Measurements from ENCODE around the gene CUL4A.

CUL4A gene

DNA sequence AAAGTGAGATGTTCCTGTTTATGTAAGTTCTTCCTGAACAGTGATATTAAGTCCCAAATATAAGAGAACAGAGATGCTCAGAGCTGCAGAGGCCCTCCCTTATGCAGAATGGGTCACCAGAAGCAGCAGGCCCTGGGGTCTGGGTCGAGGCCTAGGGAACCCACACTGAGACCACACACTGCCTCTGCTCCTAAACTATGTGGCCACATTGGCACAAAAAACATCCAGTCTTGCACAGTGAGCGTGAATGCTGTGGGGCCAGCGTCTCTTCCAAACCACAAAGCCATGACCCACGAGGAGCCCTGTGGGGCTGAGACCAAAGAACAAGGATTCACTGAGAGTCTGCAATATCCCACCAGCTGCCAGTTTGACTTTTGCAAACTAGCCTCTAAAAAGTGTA, 27.4 kb upstream of the CUL4A start:
- no peak for DNase-seq

DNA sequence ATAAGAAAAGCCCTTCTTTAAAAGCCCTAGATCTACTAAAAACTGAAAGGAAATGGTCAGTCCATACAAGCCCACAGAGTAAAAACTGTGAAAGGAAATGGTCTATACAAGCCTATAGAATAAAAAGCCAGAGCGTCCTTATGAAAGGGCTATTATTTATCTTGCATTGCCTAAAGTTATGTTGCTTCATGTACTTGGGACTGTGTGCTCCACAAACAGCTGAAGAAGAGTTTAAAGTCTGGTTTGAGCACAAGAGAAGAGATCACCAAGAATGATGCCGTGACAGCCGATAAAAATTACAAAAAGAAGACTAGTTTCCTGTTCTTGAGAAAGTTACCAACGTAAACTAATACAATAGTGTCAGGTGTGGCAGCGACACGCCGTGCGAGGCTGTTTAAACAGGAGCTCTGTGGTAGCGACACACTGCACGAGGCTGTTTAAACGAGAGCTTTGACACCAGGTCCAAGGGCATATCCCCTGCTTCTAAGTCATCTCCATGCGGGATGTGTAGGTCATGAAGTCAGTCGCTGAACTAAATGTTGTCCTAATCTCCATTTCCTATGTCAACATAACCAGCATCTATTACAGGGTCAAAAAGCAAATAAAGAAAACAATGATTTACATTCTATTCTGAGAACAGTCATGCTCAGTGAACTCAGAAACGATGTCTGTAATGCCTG, 25.8 kb upstream of the CUL4A start:
- DNase-seq, result no peak

DNA sequence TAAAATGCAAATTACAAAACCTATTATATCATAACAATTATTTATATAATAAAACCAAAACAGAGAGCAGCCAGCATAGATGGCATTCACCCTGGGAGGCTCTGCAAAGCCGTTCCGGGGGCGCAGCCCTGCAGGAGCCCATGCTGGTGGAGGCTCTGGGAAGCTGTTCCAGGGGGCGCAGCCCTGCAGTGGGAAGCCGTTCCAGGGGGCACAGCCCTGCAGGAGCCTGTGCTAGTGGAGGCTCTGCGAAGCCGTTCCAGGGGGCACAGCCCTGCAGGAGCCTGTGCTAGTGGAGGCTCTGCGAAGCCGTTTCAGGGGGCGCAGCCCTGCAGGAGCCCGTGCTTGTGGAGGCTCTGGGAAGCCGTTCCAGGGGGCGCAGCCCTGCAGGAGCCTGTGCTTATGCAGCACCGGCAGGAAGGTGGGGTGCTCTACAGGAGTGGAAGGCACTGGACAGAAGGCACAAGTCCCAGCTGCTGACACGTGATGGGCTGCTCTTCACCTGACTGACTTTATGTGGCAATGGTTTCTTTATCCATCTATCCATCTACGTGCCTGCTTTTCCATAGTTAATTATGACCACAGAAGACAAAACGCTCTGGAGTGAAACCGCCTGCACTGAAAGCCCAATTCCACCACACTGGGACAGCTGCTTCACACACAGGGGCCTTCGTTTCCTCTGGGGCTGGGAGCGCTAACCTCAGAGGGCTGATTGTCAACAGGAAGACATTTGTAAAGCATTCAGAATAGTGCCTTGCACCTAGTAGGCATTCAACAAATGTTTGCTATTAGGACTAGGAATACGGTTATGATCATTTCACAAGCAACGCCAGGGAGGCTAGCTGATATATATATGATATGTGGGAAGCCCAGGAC, 24.6 kb upstream of the CUL4A start:
- no peak for DNase-seq

DNA sequence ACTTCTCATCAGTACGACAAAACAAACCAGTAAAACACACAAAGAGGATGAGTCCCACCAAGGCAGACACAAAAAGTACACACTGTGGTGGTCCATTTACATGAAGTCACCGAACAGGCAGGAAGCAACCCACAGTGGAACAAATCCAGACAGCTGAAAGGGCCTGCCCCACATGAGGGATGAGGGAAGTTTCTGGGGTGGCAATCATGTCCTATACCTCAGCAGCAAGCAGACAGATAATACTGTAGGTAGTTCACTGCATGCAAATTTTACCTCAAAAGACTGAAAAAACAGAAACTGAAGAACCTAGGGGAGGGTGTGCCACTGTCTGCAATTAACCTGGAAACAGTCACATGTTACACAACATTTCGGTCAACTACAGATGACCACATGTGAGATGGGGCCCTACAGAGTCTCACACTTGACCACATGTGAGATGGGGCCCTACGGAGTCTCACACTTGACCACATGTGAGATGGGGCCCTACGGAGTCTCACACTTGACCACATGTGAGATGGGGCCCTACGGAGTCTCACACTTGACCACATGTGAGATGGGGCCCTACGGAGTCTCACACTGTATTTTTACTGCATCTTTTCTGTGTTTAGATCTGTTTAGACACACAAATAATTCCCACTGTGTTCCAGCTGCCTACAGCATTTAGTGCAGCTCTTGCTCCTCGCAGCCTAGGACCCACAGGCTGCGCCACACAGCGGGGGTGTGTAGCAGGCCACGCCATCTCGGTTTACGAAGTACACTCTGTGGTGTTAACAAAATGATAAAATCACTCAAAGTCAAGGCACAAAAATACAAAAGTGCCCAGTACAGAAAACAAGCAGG, 23.1 kb upstream of the CUL4A start:
- DNase-seq, result no peak

DNA sequence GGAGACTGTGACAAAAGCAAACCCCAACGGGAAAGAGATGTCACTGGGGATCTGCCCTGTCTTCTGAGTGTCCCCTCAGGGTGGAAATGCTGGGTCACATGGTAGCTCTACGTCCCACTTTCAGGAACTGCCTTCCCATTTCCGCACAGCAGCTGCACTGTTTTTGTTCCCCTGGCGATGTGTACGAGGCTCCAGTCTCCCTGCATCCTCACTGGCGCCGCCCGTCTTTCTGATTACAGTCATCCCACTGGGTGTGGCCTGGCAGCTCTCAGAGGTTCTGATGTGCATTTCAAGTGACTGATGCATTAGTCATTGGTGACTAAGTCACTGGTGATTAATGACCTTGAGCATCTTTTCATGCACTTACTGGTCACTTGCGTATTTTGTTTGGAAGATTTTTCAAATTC, 22.1 kb upstream of the CUL4A start:
- DNase-seq, result peak; percentile 56

DNA sequence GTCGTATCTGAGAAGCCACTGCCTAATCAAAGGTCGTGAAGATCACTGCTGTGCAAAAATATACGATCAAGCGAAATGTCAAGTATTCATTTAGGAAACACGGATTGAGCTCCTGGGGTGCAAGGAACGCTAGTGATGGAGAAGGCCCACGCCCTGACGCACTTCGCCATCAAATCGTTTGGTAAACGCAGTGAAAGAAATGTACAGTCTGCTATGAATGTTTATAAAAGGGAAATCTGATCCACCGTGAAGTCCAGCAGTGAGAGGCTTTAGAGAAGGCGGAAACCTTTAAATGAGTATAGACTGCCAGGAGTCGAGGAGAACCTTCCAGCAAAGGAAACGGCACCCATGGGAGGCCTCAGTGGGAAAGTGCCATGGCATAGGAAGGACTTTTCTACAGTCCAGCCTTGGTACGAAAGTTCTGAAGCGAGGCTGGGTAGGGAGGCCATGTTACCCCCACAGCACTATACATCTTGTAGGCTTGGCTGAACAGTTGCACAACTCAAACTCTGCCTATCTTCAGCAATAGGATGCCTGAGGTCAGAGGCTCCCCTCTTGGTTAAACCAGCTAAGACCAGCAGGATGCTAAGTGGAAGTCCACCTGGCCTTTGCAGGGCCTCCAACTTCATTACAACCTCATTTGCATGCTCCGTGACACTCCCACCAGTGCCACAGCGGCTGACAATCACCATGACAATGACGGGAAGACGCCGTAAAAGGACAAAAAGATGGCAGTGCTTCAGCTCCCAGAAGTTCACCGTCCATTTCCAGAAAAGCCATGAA, 21.3 kb upstream of the CUL4A start:
- no peak for DNase-seq

DNA sequence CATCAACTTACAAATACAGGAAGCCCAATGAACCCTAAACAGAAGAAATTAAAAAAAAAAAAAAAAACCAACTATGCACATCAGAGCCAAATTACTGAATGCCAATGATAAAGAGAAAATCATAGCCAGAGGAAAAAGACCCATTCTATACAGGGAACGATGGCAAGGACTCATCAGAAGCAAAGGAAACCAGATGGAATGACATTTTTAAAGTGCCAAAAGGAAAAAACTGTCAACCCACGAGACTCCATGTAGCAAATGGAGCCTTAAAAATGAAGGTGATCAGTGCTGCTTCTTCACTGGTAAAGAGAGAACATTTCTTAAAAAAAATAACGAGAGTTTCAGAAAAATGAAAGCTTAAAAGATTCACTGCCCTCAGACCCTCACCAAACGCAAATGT, 19.2 kb upstream of the CUL4A start:
- no peak for DNase-seq

DNA sequence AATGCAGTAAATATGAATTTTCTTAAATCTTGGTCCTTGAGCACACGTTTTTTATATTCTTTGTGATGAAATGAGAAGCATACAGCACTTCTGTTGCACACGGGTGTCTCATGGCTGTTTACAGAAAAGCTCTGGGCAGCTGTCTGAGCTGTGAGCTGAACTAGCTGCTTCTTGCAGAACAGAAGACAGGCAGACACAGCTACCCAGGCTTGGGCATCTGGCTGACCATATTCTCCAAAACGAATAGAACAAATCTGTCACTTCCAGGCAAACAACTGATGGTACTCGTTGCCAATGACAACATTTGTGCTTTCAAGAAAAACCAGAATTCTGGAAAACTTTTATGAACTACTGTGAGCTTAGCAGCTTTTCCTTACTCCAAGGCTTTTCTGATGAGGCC, 17.1 kb upstream of the CUL4A start:
- DNase-seq, result no peak

DNA sequence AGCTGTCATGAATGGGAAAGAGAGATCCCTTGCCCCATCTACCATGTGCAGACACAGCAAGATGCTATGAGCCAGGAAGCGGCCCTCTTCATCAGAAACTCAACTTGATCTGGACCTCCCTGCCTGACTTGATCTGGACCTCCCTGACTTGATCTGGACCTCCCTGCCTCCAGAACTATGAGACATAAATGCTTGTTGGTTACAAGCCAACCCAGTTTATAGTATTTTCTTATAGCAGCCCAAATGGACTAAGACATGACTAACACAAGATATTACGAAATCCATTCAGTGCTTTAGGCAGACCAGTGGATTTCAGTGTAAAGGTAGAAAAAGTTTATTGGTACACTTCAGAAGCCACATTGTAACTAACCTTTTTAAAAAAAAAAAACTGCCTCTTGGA, 16.5 kb upstream of the CUL4A start:
- no peak for DNase-seq

DNA sequence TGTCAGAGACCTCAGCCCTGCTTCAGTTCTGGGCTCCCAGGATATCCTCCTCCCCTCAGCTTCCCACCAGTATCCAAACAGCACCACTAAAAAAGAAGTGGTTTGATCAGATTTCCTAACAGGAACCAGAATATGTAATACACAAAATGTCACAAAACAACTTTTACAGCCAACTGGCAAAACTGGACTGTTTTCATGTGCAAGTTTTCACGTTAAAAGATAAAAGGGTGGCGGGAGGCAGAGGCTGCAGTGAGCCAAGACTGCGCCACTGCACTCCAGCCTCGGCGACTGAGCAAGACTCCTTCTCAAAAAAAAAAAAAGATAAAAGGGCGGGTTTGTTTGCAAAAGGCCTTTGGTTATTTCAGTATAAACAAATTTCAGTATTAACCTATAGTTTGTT, 14.1 kb upstream of the CUL4A start:
- no peak for DNase-seq

DNA sequence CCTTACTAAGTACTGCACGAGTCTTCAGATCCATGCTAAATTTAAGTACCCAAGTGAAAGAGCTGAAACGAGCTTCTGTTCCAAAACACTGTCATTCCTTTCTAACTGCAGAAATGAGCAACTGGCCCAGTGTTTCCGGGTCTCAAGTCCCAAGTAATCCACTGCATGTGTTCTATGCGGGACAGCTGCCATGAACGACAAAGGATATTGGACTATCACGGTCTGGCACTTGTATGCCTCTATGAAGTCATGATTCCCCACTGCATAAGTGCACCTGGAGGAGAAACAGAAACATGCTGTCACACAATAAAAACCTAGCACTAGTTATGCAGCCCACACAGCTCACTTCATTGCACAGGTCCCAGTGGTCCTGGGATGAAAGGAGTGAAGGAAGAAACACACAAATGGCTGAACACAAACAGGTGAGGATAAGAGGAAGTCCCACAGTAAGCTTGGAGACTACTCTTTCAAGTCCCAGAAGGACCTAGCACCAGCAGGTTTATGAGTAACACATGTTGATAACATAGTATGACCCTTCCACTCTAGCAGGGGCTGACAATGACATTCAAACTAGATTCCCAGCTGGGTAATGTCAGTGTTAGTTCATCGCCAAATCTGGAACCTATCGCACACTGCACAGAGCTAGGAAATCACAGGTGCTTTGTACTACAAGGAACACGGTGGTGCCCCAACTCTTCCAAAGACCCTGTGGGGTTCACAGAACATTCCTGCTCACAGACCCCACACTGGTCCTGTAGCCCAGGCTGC, 12.3 kb upstream of the CUL4A start:
- DNase-seq, result no peak

DNA sequence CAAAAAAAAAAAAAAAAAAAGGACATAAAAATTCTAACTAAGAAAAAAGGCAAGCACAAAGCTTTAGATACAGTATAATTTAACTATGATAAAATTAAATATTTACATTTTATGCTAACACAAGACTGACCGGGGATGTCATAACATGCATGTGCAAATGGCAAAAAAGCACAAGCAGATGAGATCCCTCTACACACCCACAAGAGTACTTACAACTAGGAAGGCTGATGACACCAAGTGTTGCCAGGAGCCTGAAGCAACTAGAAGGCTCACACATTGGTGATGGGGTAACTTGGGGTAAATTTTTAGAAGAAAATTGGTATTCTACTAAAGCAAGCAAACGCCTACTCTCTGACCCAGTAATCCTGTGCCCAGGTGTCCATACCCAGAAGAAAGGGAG, 7.6 kb upstream of the CUL4A start:
- DNase-seq, result no peak

DNA sequence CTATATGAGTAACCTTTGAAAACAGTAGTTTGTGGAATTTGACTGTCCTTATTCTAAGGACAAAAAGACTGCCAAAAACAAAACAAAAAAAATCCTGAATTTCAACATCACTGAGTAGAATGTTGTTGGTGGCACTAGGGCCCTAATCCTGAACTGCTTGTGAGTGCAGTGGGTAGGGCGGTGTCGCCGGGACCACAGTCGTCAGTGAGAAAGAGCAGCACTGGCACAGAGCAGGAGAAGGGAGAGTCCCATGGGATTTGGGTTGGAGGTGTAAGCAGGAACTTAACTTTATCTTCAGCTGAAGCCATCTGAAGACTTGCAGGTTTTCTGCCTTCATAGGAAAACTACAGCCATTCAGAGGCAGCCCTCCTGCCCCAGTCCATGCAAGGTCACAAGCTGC, 6.5 kb upstream of the CUL4A start:
- DNase-seq, result no peak

DNA sequence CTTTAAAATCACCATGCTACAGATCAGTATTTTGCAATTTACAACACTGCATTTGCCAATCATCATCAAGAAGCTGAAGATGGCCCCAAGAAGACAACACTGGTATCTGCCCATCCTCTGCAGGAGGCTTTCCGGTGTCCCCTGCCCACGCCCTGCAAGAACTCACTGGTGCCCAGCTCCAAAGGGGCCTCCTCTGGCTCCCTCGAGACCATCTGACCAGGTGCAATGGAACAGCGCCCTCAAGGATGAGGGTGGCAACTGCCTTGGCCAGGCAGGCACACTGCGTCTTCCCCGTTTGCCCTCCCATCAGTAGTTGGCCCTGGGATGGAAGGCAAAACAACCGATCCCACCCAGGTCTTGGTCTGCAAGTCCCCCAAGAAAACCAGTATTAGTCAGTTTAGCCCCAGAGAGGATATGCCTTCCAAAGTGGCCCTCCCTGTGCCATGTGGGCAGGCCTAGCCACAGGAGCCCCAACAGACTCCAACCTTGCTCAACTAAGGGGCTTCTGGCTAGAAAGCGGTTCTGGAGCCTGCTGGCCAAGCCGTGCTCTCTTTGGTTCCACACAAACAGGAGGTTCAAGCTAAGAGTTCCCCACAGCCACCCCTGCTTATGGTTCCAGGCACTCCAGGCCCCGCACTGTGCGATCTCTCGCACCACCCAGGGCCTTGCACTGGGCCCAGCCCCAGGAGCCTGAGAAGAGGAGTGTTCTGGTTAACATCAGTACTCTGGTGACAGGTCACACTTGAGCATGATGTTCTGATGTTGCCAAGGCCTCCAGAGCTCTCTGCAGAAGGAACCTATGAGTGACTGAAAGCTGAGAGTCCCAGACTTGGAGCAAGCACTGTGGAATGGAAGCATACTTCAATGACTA, 5.7 kb upstream of the CUL4A start:
- DNase-seq, result no peak

DNA sequence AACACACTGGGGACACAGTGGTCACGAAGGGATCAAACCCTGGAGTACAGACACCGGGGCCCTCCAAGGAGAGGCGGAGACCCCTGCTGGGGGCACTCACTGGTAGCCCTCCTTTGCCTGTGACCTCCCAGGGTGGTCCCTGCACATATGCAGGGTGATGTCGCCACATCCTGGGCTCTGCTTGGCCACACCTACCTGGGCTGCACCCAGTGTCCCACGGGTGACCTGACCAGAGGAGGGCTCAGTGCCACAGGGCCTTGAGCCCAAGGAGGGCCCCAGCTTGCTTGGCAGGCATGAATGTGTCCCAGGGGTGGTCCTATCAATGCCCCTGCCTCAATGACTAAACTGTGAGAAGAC, 5.1 kb upstream of the CUL4A start:
- no peak for DNase-seq

DNA sequence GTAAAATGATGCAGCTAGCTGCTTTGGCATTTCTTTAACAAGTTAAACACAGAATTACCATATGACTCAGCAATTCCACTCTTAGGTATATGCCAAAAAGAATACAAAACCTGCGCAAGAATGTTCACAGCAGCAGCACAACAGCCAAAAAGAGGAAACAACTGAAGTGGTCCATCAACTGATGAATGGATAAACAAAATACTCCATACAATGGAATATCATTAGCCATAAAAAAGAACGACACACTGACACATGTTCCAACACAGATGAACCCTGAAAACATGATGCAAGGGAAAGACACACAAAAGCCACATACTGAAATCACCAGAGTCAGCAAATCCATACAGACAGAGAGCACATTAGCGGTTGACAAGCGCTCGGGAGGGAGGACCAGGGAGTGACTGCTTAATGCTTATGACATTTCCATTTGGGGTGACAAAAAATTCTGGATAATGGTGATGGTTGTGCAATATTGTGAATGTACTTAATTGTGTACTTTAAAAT, 3.9 kb upstream of the CUL4A start:
- DNase-seq, result no peak

DNA sequence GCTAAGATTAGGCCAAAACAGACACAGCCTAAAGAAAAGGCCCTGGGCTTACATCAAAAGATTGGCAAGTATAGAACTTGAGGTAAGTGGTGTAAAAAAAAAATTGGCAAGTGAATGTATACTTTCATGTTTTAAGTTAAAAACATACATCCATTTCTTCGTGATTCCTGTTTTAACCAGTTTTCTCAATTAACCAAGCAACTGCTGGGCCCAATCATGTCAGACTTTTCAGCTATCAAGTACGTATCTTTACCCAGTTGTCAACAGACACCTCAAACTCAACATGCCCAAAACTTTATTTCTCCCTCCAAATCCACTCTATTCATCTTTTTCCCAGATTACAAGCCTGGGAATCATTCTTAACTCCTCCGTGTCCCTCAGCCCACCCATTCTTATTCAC, 2.0 kb upstream of the CUL4A start:
- DNase-seq, result no peak

DNA sequence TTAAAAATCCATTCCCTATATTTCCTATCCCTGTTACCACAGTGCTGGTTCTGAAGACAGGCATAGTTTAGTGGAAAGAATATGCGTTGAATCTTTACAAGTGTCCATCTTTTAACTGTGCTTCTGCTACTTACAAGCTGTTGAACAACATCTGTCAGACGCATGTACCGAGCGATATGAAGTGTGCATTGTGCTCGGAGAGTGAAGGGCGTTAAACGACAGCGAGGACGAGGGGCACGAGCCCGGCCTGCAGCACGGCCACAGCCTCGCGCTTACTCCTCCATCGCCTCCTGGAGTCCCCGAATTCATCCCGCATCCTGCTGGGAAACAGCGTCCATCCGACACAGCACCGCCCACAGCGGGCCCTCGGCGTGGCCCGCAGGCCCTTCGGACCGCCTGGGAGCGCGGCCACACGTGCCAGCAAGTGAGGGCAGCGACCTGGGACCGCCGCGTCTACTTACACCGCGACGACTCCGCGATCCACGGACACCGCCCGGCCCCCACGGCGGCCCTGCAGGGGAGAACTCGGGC, 1.5 kb upstream of the CUL4A start:
- peak; percentile 50 for DNase-seq

DNA sequence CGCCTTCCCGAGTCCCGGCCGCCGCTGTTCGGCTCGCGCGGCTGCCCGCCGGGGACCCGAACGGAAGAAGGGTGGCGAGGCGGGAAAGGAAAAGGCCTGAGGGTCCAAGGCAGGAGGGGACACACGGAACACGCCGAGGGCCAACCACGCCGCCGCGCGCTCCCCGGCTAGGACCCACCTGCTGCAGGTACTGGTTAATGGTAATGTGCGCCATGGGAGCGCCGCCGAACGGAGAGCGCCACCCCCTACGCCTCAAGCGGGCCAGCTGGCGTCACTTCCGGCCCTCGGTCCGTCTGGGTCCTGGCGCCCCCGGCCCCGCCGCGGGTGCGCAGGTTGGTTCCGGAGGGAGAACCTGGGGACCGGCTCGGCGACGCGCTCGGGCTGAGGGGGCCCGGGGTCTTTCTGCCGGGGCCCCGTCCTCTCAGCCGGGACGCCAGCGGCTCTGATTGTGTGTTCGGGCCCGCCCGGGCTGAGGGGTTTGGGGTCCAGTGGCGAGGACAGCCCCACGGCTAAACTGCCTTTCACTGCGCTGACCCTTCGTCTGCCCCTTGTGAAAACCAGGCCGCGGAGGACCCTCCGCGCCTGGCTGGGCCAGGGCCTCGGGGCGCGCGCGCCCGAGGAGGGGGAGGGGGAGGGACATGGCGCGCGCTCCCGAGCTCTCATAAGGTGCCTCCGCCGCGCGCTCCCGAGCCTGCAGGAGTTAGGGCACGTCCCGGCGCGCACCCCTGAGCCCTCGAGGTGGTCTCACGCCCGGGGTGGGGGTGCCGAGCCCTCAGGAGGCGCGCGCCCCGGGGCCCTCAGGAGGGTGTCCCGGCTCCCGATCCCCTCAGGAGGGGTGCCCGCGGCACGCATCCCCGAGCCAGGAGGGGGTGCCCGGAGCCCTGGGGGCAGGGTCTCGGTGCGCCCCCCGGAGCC, 735 bp upstream of the CUL4A start, which contains the start of gene PCID2:
Gene PCID2 (minus strand): TSS at position 249 of the 915 bp plus-strand sequence. CDS start 35 bp downstream, at position 214.
- DNase-seq, result peak; percentile 83

All from DMS53 (cell line).